Stimulated activated CD4-positive, alpha-beta T cell treated with anti-CD3 and anti-CD28 coated beads, TNF-alpha, amount 100 ng/mL, for 4 hours (primary cell): Measurements from ENCODE around the gene CASZ1.

Experiments used
- DNase-seq, 3 experiments: peaks; one replicate each; pipeline ENCODE4 v3.0.0-alpha.2; 2020; ENCODE audit warnings: low read depth in 3 of 3

Gene CASZ1

DNA sequence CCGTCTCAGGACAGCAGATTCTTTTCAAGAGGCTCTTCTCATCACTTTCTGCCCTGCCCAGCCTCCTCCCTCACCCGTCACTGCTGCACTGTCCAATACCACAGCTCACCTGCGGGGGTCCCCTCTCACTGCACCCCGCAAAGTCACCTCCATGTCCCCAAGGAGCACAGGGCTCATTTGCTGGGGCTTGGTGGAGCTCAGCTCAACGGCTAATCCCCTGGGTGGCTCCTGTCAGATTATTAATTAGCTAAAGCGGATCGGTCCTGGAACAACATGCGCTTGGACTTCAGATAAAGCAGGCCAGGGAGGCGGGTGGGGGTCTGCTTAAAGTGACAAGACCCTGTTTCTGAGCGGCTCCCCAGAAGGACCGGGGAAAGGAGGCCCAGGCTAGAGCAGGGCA lies 43.1 kb downstream of the CASZ1 start:
- no peak for DNase-seq

DNA sequence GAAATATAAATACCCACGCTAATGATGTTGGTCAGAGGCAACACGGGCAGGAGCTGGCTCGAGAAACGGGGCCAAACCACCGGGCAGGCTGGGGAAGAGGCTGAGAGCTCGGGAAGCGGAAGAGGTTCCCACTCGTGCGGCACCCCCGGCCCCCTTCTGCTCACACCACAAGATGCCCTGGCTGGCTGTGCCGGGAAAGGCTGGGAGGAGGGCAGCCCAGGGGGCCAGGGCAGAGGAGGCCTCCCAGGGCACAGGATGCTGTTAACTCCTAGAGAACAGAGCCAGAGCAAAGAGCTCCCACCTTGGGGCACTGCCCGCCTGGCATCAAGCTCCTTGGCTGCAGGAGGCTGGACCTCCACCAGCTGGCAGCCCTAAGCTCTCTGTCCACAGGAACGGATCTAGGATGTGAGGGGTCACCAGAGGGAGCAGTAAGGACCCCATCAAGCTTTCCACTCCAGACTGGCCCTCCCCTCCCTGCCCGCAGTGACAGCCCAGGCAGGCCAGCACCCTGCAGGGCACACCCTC lies 44.8 kb downstream of the CASZ1 start:
- DNase-seq = no peak

DNA sequence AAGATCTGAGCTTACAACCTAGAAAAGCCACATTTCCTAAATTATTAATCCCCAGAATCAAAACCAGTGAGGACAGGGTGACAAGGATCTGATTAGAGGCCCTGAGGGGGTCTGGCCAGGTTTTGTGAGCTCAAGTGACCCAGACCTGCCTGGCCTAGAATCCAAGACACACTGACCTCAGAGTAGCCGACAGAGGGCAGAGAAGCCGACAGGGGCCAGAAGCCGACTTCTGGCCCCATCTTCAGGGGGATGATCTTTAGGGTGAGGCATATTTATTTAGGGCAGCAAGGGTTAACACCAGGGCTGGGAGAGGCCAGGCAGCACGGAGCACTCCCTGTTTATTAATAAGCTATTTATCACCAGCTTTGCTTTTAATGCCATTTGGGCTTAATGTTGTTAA lies 45.3 kb downstream of the CASZ1 start:
- DNase-seq = no peak

DNA sequence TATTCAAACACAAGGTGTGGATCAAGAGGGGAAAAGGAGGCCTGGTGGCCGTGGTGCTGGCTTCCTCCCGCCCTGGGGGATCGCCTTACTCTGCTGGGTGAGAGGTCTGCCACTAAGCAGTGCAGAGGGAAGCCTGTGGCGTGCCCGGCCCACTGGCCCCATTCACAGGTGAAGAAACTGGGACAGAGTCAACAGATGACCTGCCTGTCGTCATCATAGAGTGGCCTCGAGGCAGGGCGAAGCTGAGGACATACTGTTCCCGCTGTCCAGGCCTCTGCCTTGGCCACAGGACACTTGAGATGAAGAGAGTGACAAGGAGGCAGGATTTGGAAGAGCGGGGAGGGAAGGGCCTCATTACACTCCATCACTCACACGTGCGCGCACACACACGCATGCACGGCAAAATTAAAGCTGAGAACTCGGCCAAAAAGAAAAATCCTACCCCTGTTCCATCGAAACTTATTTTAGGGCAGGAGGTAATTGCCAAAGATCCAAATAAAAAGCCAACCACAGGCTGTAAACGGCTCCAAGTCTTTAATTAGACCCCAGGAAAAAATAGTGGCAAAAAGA lies 50.5 kb downstream of the CASZ1 start:
- DNase-seq = no peak

DNA sequence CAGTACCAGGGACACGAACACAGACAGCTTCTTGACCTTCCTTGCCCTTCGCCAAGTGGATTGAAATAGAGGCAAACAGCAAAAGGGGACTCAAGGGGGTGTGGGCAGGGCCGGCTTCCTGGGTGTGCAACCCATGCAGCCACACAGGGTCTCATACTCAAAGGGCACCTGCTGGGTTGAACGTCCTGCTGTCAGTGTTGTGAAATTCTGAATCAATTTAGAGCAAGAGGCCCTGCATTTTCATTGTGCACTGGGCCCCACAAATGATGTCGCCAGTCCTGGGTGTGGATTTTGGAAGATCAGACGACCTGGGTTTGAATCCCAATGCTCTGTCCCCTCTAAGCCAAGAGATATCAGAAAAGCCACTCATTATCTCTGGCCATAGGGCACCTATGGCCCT lies 51.1 kb downstream of the CASZ1 start:
- no peak for DNase-seq

DNA sequence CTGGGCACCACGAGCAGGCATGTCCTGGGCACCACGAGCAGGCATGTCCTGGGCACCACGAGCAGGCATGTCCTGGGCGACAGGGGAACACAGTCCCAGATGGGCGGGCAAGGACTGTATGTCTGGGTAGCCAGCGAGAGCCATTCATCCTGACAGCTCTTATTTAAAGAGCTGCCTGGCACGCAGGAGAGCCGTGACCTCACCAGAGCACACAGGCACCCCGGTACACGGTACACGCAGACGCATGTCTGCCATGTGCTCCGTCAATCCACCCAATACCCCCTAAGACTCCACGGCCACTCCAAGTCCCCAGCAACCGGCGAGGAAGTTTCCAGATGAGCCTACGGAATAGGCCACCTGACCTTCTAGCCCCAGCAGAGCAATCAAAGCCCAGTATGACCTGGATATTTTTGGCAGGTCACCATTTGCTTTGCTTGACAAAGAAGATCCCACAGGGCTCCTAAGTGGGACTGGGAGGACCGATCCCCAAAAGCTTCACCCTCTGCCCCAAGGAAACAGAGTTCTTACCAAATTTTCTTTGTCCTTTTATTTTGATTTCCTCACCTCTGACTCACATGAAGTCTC lies 51.7 kb downstream of the CASZ1 start:
- DNase-seq = no peak

DNA sequence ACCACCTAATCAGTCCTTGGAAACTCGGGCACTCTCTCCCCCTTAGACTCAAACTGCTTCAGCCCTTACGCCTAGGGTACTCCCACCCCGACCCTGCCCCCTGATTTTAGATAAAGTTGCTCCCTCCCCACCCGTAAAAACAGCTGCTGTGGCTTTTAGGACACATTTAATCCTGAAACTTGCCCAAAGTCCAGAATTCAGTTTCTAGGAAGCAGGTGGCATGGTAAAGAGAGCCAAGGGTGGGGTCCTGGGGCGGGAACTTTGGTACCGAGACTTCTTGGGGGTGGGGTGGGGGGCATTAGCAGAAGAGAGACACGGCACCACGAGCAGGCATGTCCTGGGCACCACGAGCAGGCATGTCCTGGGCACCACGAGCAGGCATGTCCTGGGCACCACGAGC lies 52.4 kb downstream of the CASZ1 start:
- no peak for DNase-seq

DNA sequence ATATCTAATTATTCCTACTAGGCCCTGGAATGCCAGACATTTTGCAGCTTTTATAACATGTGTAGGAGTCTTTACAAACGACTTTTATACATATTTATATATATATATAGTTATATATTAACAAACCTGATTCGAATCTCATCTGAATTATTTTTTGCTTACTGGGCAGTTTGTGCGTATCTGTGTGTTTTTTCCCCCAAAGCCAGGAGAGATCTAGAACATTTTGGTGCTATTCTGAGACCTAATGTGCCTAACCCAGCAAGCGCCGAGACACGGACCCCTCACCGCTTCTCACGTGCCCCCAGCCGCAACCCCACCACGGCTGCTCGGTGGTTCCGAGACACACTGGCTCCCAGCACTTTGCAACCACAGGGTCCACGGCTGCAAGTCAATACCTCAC lies 54.8 kb downstream of the CASZ1 start:
- no peak for DNase-seq

DNA sequence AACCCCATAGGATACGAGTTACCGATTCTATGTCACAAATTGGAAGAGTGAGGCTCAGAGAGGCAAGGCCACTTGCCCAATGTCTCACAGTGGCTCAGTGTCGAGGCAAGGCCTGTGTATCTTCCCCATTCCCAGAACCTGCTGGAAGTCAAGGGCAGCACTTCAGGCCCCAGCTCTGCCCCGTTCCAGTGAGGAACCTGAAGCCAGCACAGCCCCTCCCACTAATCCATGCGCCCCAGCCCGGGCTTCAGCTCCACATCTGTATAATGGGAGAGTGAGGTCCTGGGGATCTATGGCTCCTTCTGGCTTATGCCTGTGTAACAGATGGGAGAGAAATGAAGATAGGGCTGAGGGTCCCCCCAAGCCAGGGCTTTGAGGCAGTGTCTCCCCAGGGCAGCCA lies 56.3 kb downstream of the CASZ1 start:
- DNase-seq = no peak

DNA sequence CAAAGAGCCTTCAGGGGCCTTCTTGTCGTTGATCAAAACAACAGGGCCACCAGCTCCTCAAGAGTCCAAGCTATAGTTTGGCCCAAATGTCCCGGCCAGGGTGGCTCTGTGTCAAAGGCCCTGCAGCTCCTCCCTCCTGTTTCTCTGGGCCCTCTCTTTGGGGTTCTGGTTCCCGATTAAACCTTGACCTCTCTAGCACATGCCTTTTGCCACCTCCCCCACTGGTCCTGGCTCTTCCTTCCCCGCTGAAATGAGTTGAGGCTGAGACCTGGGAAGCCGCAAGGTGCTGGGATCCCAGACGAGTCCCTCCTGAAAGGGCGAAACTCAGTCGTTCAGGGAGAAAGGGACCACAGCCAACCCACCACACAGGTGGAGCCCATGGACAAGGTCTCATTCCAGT lies 56.9 kb downstream of the CASZ1 start:
- no peak for DNase-seq

DNA sequence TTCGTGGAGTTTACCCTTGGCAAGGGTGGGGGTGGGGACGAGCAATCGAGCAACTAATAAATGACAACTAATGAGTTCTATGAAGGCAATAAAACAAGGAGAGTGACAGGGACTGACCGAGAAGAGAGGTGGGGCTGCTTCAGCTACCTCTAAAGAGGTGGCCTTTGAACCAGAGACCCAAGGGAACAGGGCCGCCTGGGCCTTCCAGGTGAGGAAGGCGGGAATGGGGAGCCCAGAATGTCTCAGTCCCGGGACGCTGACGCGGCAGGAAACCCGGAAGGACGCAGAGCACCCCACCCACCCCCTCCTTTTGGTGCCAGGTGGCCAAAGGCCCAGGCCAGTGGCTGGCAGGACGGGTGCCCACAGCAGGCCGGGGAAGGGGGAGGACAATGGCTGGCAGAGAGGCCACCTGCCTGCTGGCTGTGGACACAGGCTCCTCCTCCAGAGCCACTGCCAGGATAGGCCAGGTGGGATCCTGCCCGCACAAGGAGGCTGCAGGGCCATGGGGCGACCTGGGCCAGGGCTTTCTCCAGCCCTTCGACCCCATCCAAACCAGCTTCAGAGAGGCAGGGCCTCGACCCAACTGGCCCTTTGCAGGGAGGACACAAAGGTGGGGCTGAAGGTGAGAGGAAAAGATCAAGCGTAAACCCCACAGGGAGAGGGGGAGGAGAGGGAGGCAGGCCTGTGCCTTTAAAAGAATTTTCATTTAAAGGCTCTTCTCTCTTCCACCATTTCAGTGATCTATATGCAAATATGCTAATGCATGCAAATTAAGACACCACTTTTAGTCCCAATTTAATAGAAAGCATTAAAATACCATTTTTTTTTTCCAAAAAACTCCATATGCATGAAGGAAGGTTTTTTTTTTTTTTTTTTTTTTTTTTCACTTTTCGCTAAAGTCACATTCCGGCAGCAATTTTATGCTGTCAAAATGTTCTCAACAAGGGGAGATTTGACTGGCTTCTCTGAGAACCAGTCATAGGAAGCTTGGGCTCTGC lies 58.1 kb downstream of the CASZ1 start:
- DNase-seq = no peak

DNA sequence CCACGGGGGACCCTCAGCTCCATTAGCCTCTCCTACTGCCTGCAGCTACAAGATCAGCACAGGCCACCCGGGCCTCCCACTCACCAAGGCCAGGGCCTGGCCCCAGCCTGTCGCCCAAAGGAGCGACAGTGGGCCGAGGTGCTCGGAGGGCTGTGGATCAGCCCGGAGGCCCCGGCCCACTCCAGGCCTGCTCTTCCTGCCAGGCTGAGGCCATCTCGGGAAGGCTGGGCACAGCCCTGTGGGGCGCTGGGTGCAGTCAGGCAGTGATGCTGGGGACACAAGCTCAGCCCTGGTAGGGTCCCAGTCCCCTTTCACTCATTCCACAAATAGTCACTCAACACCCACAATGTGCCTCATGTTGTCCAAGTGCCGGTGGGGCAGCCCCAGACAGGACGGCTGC lies 58.8 kb downstream of the CASZ1 start:
- DNase-seq = no peak

DNA sequence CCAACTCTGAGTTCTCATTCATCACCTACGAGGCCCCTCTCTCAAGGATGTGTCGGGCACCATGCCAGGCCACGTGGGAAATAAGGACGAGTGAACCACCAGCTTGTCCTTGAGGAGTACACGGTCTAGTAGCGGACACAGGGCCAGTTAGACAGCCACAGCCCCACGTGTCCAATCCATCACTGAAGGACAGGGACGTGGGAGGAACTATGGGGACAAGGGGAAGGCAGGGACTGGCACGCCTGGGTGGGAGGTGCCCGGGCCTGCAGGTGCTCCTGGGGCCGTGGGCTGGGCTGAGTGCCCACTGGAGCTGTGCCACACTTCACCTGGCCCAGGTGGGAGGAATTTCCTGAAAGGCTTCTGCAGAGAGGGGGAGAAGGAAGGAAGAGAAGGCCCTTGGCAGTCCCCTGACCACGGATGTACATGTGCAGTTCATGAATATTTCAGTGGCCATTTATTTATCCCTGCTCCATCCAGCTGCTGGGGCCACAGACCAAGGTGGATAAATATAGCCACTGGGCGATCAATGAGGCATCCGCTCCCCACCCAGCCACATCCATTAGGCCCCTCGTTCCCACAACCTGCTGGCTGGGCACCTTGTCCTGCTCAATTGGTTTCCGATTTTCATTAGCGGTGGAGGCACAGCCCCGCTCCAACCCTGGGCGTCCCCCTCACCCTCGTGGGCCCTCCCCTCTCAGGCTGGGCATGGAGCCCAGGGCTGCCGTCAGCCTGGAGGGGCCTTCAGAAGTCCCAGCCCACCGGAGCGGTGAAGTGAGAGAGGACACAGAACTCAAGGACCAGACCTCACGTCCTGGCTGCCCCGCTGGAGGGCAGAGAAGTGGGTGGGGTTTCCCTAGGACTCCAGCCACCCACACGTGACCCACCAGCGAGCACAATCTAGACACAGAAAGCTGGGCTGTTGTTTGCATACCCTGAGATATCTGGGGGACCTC lies 59.5 kb downstream of the CASZ1 start:
- DNase-seq = no peak

DNA sequence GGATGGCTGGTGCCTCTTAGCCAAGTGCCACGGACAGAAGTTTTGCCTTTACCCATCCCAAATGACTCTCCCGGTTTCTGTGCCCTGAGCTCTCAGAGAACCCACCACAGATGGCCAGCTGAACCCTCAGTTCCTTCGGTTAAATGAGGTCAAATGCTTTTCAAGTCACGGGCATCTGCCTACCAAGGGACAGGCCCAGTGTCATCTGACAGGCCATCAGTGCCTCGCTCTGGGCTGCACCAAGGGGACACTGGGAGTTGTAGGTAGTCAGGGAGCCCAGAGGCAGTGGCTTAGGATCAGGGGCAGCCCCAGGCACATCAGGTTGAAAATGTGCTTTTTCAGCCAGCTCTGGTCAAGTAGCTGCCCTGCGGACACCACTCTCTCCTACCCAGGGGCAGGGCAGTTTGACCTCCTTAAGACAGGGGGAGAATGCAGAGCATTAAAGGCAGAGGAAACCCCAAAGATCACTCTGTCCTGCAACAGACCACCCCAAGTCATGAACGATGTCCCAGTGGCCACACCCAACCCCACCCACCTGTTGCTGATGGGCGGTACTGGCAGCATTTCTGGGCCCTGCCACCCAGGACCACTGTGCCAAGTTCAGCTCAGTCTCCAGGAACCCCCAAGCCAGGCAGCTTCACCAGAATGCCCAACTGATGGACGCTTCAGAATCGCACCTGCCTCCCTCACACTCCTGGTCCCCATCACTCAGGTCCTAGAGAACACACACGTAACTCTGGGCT lies 60.7 kb downstream of the CASZ1 start:
- DNase-seq = no peak

DNA sequence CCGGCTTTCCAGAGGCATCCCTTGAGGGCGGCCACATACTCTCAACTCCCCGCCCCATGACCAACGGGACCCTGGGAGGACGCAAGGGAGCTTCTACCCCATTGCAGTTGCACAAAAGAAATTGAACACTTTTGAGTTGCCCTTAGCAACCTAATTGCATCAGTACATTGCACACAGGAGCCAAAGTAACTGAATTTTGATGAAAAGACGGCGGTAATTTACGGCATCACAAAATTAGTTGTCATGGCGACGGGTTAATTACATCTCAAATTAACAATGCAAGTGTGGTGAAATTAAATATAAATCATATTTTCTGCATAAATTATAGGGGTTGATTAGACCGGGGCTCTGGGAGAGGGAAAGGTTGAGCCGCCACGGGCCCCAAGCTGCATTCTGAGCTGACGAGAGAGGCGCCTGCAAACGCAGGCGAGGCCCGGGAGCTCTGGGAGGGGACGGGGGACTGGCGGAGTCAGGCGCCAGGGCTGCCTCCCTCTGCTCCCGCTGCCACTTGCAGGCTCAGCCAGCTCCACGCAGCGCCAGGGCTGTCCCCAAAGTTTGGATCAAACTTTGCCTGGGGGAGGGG lies 61.4 kb downstream of the CASZ1 start:
- no peak for DNase-seq

DNA sequence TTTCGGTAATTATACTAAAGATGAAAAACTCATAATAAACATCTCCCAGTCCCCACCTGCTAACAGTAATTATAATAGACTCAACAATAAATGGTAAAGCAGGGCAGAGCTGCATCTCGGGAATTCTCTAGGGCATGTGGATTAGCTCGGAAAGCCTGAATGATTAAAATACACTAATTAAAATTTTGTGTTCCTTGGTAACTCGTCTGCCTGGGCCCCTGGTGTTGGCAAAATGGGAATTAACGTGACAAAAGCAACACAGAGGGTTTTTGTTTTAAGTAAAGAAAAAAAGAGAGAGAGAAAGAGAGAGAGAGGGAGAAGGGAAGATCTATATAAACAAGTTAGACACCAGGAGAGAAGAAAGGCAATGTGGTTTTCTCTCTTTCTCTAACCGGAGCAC lies 62.1 kb downstream of the CASZ1 start:
- DNase-seq = no peak

DNA sequence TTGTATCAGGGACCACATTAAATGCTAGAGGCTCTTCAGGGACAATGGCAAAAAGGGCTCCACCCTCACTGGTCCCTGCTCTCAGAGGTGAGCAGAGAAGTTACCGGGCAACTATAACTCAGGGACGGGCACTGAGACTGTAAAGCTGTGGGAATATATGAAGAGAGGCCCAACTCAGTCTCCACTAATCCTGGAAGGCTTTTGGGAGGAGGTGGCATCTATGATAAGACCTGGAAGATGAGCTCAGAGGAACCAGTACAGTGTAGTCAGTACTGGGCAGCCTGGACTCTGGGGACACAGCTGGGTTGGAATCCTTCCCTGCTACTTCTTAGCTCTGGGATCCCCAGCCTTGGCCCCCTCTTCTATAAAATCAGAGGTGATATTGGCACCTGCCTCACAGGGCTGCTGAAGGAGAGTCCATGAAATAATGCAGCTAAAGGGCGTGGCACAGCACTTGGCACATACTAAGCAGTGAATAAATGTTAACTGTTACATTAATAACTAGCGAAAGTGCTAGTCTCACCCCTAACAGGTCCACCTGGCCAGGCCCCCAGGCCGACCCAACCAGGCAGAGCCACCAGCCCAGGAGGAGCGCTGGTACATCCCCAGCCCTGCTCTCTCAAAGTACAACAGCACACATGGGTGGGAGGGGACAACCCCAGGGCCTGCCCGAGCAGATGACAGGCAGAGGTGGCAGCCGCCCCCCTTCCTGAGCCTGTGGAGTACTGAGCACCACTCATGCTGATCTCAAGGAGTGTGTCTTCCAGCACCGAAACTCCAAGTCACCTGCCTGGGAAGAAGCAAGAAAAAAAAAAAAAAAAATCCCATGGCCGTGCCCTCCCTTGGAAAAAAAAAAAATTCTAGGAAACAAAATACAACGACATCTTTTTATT lies 62.7 kb downstream of the CASZ1 start:
- DNase-seq = peak in 2 of 3 experiments; percentile 10 to 12

DNA sequence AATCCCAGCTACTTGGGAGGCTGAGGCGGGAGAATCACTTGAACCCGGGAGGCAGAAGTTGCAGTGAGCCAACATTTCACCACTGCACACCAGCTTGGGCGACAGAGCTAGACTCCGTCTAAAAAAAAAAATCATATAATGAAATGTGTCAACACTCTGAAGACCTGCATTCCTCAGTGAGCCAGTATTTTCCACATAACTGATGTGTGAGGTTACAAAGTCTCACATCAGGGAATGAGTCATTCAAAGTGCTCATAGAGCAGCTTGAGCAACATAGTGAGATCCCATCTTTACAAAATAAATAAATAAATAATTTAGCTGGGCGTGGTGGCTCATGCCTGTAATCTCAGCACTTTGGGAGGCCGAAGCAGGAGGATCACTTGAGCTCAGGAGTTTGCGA lies 65.5 kb downstream of the CASZ1 start:
- no peak for DNase-seq

DNA sequence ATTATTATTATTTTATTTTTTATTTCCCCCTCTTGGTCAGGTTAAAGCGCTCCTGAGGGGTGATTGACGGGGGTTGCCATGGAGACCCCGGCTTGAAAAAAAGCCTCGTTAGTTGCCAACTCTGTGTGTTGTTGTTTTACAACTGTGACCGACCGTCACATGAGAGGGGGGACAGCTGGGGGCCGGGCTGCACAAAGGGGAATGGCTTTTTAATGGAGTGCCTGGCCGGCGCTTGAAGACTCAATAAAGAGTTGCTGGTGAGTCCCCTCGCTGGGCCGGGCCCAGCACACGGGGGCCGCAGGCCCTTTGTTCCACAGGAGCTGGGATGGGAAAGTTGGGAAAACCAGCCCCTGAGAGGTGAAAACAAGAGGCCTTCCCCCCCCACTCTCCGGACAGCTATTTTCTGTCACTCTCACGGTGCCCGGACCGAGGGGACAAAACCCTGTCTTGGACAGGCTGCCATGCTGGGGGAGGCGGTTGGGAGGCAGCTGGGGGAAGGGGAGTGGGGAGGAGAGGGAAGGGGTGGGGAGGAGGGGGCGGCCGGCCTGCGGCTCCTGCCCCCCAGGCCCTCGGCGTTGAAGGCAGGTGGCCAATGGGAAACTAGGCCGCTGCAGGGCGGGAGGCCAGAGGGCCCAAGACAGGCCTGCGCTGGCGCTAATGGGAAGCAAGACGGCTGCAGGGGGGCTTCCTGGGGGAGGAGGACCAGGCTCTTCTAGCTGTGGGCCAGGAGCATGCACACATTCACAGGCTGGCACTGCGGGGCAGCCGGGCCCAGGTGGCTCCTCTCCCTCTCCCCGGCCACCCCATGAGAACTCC lies 67.6 kb downstream of the CASZ1 start:
- DNase-seq = no peak
